T-cell (primary cell): ENCODE results near the gene NRAP. TPM values are rescaled to one million over a fixed set of nuclear protein-coding genes. Genes with fewer than 3 reads are reported as not detected.

Experiments
- ATAC-seq, 4 experiments: fragments of 200-7000 bp in 3 of 4; fragments of 150-1000 bp in 1 of 4; cut with Tn5 transposase; replicated peaks in 1 of 4; 1 replicate in 3 of 4; 2 replicates in 1 of 4; pipeline ENCODE4 v1.10.0; 2021; ENCODE audit warnings: moderate library complexity in 3 of 4, mild to moderate bottlenecking in 2 of 4, moderate number of reproducible peaks in 1 of 4
- CTCF ChIA-PET, 2 donors: fragments of 300-600 bp; sonication (Branson Sonifier 250); formaldehyde crosslinking; loops; one replicate each; lab custom pipeline; 2022; ENCODE audit warnings: antibody characterized with exemption in 2 of 2; lab: Charles Lee
- POLR2A ChIA-PET, 2 donors: fragments of 300-600 bp; sonication (Branson Sonifier 250); formaldehyde crosslinking; loops; one replicate each; lab custom pipeline; 2022; ENCODE audit warnings: antibody characterized with exemption in 2 of 2; lab: Charles Lee
- DNase-seq, 35 experiments: peaks; one replicate each; pipeline versions ENCODE4 v3.0.0 to v3.0.0-alpha.2; 2013 to 2023
- H3K27ac ChIP-seq: one replicate; pipeline ENCODE4 v1.5.1; 2013; ENCODE audit warnings: low read length
- H3K27me3 ChIP-seq, 2 experiments: replicated peaks in 1 of 2; 1 replicate in 1 of 2; 2 replicates in 1 of 2; pipeline versions ENCODE4 v1.6.1 to v1.7.0; 2013; ENCODE audit warnings: low read length in 1 of 2, mixed read lengths in 1 of 2; ENCODE audit not compliant: control insufficient read depth in 2 of 2, insufficient read depth in 2 of 2; ENCODE audit errors: extremely low read depth in 1 of 2
- H3K36me3 ChIP-seq, 2 donors: 1 replicate in 1 of 2; 2 replicates in 1 of 2; pipeline versions ENCODE4 v1.6.1 to v1.7.0; 2013; ENCODE audit warnings: low read length in 1 of 2; ENCODE audit not compliant: control insufficient read depth in 2 of 2, insufficient read depth in 1 of 2; ENCODE audit errors: extremely low read depth in 1 of 2
- H3K4me1 ChIP-seq, 2 experiments: 1 replicate in 1 of 2; 2 replicates in 1 of 2; pipeline versions ENCODE4 v1.6.1 to v1.7.0; 2013; ENCODE audit warnings: low read length in 2 of 2, mixed read lengths in 1 of 2; ENCODE audit not compliant: insufficient read depth in 2 of 2, control insufficient read depth in 1 of 2; ENCODE audit errors: extremely low read depth in 1 of 2
- H3K4me3 ChIP-seq, 2 donors: 1 replicate in 1 of 2; 2 replicates in 1 of 2; pipeline versions ENCODE4 v1.5.1 to v1.7.0; 2013; ENCODE audit warnings: mild to moderate bottlenecking in 2 of 2, low read length in 1 of 2, moderate library complexity in 1 of 2; ENCODE audit not compliant: control insufficient read depth in 1 of 2; ENCODE audit errors: extremely low read depth in 1 of 2
- H3K9me3 ChIP-seq: 2 replicates; pipeline ENCODE4 v1.7.0; 2013
- H3K27ac Mint-ChIP-seq, 2 donors: one replicate each; pipeline ENCODE4 v1.8.0; 2020 to 2021; ENCODE audit warnings: mild to moderate bottlenecking in 2 of 2, mixed read lengths in 2 of 2
- H3K27me3 Mint-ChIP-seq, 2 donors: one replicate each; pipeline ENCODE4 v1.8.0; 2021 to 2022; ENCODE audit warnings: mixed read lengths in 2 of 2
- H3K36me3 Mint-ChIP-seq: one replicate; pipeline ENCODE4 v1.8.0; 2021; ENCODE audit warnings: mixed read lengths
- H3K4me1 Mint-ChIP-seq, 3 donors: one replicate each; pipeline ENCODE4 v1.8.0; 2020 to 2022; ENCODE audit warnings: mixed read lengths in 3 of 3, mild to moderate bottlenecking in 1 of 3
- H3K4me3 Mint-ChIP-seq, 3 donors: one replicate each; pipeline ENCODE4 v1.8.0; 2020 to 2022; ENCODE audit warnings: mild to moderate bottlenecking in 3 of 3, mixed read lengths in 3 of 3, moderate library complexity in 3 of 3
- H3K9me3 Mint-ChIP-seq, 3 donors: one replicate each; pipeline ENCODE4 v1.8.0; 2020 to 2022; ENCODE audit warnings: mixed read lengths in 3 of 3
- WGBS: methylation state at CpG from one replicate; pipeline ENCODE4 v1.1.5; 2013; ENCODE audit warnings: missing lambda C conversion rate; ENCODE audit not compliant: insufficient coverage; 5-methylcytosine and 5-hydroxymethylcytosine counted together
- total RNA-seq, 35 experiments: library from RNA in 6 of 35; stranded (reverse) in 6 of 35; fragments of 120-200 nt in 1 of 35; gene quantifications; one replicate each; pipeline versions ENCODE4 v1.2.1 to v1.2.4 and lab custom pipeline; 2013 to 2026

NRAP gene
- total RNA-seq, 5 donors from 2014 or later (not counting 1 experiment from before 2014, with no cell fraction given), result not detected

DNA sequence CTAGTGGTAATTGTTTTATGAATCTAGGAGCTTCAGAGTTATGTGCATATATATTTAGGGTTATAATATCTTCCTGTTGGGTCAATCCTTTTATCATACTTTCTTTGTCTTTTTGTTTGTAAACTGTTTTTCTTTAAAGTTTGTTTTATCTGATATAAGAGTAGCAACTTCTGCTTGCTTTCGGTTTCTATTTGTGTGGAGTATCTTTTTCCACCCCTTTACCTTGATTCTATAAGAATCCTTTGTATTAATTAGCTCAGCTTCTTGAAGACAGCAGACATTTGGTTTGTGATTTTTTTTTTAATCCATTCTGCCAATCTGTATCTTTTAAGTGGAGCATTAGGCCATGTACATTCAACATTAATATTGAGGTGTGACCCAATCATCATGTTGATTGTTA is 25.2 kb upstream of the NRAP start:
- no peaks in the 10 kb centered on the region for H3K27me3 Mint-ChIP-seq
- ATAC-seq, result no peak
- peaks cover 28 to 58% (median 41%) of the 10 kb centered on the region in 3 donors for H3K4me1 Mint-ChIP-seq
- H3K36me3 Mint-ChIP-seq, result peaks cover 81% of the 10 kb centered on the region
- H3K36me3 ChIP-seq, result peaks cover 4 to 22% of the 10 kb centered on the region in 2 donors
- no peak overlapping the region for H3K4me3 ChIP-seq
- H3K27ac ChIP-seq, result no peak overlapping the region
- peak overlapping the region in 1 of 2 donors; percentile 55 for H3K27ac Mint-ChIP-seq
- DNase-seq, result peak in 1 of 35 experiments; percentile 9
- no CpG with 5 or more reads among the region's 1 CpG for WGBS
- H3K9me3 ChIP-seq, result peaks cover 6% of the 10 kb centered on the region
- no peaks in the 10 kb centered on the region for H3K27me3 ChIP-seq
- peak overlapping the region; percentile 1 to 52 (median 25) for H3K4me3 Mint-ChIP-seq
- CTCF ChIA-PET, result no interaction called here
- no peaks in the 10 kb centered on the region for H3K4me1 ChIP-seq
- POLR2A ChIA-PET, result no interaction called here
- H3K9me3 Mint-ChIP-seq, result peaks cover 38 to 58% (median 42%) of the 10 kb centered on the region in 3 donors

DNA sequence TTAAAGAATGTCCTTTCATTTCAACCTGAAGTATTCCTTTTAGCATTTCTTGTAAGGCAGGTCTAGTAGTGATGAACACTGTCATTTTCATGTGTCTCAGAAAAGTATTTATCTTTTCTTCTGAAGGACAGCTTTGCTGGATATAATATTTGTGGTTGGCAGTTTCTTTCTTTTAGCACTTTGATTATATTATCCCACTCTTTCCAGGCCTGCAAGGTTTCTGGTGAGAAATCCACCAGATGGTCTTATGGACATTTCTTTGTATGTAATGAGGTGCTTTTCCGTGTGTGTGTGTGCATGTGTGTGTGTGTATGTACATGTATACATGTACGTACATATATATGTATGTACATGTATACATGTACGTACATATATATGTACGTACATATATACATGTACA is 23.2 kb upstream of the NRAP start:
- H3K36me3 Mint-ChIP-seq, result peaks cover 73% of the 10 kb centered on the region
- ChIA-PET CTCF (interaction anchor here in 1 of 2 donors (1.5 kb wide), 1 partner anchor 11 kb away, joined by 3 read pairs; no protein-coding TSS in a partner anchor), POLR2A (no interaction called here)
- H3K4me1 ChIP-seq, result no peaks in the 10 kb centered on the region
- no peak for ATAC-seq
- peaks cover 3% of the 10 kb centered on the region for H3K9me3 ChIP-seq
- H3K27me3 Mint-ChIP-seq, result no peaks in the 10 kb centered on the region
- no peak for DNase-seq
- H3K4me1 Mint-ChIP-seq, result peaks cover 41 to 66% (median 56%) of the 10 kb centered on the region in 3 donors
- H3K4me3 ChIP-seq, result no peak overlapping the region
- no CpG with 5 or more reads among the region's 4 CpGs for WGBS
- H3K4me3 Mint-ChIP-seq, result no peak overlapping the region
- H3K27me3 ChIP-seq, result no peaks in the 10 kb centered on the region
- H3K27ac Mint-ChIP-seq, result no peak overlapping the region
- H3K9me3 Mint-ChIP-seq, result peaks cover 28 to 48% (median 29%) of the 10 kb centered on the region in 3 donors
- peaks cover 3 to 6% of the 10 kb centered on the region in 2 donors for H3K36me3 ChIP-seq
- H3K27ac ChIP-seq, result no peak overlapping the region

DNA sequence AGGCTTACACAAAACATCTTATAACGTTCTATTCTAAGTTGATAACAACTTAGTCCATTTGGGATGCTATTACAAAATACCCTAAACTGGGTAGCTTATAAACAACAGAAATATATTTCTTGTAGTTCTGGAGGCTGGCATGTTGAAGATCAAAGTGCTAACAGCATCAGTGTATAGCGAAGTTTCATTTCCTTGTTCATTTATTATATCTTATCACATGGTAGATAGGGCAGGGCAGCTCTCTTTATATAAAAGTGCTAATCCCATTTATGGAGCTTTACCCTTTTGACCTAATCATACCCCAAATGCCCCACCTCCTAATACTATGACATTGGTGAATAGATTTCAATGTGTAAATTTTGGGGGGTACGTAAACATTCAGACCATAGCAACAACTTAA is 22.2 kb upstream of the NRAP start:
- ChIA-PET CTCF (interaction anchor here (0.6 to 1.5 kb wide), 2 partner anchors 12 to 1550 kb away, joined by 3 read pairs; no protein-coding TSS in a partner anchor), POLR2A (no interaction called here)
- no CpG with 5 or more reads among the region's 3 CpGs for WGBS
- H3K4me1 Mint-ChIP-seq, result peaks cover 51 to 76% (median 66%) of the 10 kb centered on the region in 3 donors
- peaks cover 28 to 48% (median 29%) of the 10 kb centered on the region in 3 donors for H3K9me3 Mint-ChIP-seq
- Histone ChIP-seq H3K9me3 (peaks cover 3% of the 10 kb centered on the region), H3K27ac (no peak overlapping the region), H3K4me1 (peaks cover 0 to 4% of the 10 kb centered on the region in 2 experiments), H3K27me3 (no peaks in the 10 kb centered on the region), H3K4me3 (no peak overlapping the region), H3K36me3 (no peaks in the 10 kb centered on the region)
- DNase-seq, result no peak
- H3K4me3 Mint-ChIP-seq, result no peak overlapping the region
- peaks cover 65% of the 10 kb centered on the region for H3K36me3 Mint-ChIP-seq
- no peaks in the 10 kb centered on the region for H3K27me3 Mint-ChIP-seq
- no peak for ATAC-seq
- no peak overlapping the region for H3K27ac Mint-ChIP-seq

DNA sequence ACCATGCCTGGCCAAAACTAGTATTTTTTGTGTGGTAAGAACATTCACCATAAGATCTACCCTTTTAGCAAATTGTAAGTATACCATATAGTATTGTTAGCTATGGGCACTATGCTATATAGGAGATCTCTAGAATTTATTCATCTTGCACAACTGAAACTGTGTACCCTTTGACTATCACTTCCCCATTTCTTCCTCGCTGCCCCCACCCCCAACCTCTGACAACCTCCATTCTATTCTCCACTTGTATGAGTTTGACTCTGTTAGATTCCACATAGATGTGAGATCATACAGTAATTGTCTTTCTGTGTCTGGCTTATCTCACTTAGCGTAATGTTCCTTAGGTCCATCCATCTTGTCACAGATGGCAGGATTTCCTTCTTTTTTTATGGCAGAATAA is 19.5 kb upstream of the NRAP start:
- no peaks in the 10 kb centered on the region for H3K36me3 ChIP-seq
- H3K27me3 ChIP-seq, result no peaks in the 10 kb centered on the region
- ChIA-PET POLR2A (no interaction called here), CTCF (no interaction called here)
- ATAC-seq, result no peak
- no peak overlapping the region for H3K27ac ChIP-seq
- peak overlapping the region in 1 of 2 donors; percentile 8 for H3K27ac Mint-ChIP-seq
- no peak for DNase-seq
- no peak overlapping the region for H3K4me3 ChIP-seq
- H3K9me3 Mint-ChIP-seq, result peaks cover 18 to 36% (median 24%) of the 10 kb centered on the region in 3 donors
- peaks cover 3% of the 10 kb centered on the region for H3K9me3 ChIP-seq
- H3K4me1 ChIP-seq, result peaks cover 5 to 22% of the 10 kb centered on the region in 2 experiments
- H3K4me3 Mint-ChIP-seq, result no peak overlapping the region
- H3K27me3 Mint-ChIP-seq, result no peaks in the 10 kb centered on the region
- WGBS, result no CpG with 5 or more reads among the region's 2 CpGs
- H3K4me1 Mint-ChIP-seq, result peaks cover 51 to 70% (median 62%) of the 10 kb centered on the region in 3 donors
- H3K36me3 Mint-ChIP-seq, result peaks cover 41% of the 10 kb centered on the region

DNA sequence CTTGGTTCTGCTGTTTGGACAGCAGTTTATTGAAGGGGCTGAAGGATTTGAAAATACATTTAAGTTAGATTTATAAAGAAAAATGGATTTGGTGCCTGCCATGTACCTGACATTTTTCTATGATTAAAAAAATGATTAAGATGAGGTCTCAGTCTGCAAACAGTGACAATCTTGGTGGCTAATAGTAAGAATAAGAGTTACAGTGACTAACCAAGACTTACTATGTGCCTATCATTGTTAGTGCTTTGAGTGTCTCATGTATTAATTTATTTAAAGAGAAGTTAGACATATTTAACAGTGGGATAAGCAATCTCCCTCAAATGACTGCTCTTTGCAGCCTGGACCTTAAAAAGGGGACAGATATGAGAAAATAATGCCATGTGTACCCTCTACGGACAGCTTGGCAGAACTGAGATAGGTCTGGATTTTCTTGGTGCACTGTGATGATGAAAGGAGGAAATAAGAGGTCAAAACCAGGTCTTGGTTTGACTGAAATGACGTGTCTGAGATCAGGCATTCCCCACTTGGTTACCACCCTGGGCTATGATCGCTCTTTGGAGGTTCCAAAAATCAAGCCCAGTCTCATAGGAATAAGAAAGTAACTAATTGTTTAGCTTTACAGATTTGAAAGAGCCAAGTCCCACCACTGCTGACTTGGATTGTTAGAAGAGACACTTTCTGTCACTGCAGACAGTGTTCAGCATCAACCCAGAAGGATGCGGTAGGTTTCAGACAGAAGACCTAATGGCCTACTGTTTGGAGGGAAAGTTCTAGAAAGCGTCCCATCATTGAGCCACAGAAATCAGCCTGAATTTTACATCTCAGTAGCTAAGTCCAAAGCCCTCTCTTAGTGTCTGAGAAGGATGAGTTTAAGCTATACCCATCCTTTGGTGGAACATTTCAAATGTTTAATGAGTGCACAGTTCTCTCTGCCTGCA is 18.0 kb upstream of the NRAP start:
- DNase-seq (peak in 7 of 35 experiments; percentile 4 to 59 (median 9)), ATAC-seq (no peak)
- Mint-ChIP-seq H3K36me3 (peaks cover 31% of the 10 kb centered on the region), H3K27ac (peak overlapping the region; percentile 94 to 95), H3K27me3 (no peaks in the 10 kb centered on the region), H3K4me3 (peak overlapping the region; percentile 93 to 97 (median 96)), H3K9me3 (peaks cover 13 to 24% (median 15%) of the 10 kb centered on the region in 3 donors), H3K4me1 (peaks cover 50 to 64% (median 60%) of the 10 kb centered on the region in 3 donors)
- ChIA-PET POLR2A (no interaction called here), CTCF (interaction anchor here in 1 of 2 donors (0.6 kb wide), 1 partner anchor 19 kb away, joined by 4 read pairs; no protein-coding TSS in a partner anchor)
- WGBS, result 20% methylated on average over 2 of the region's 5 CpGs
- no peak overlapping the region for H3K4me3 ChIP-seq
- peaks cover 5 to 22% of the 10 kb centered on the region in 2 experiments for H3K4me1 ChIP-seq
- H3K27me3 ChIP-seq, result no peaks in the 10 kb centered on the region
- H3K9me3 ChIP-seq, result peaks cover 3% of the 10 kb centered on the region
- no peaks in the 10 kb centered on the region for H3K36me3 ChIP-seq
- H3K27ac ChIP-seq, result peak overlapping the region; percentile 92
